D721Med (cell line): ENCODE measurements around the gene FGD2.

Source experiments
- DNase-seq: peaks from one replicate; pipeline ENCODE4 v3.0.0; 2011; ENCODE audit warnings: low spot score; ENCODE audit not compliant: insufficient read length
- FAIRE-seq: peaks from 2 replicates; lab custom pipeline; 2011; peaks lifted over from hg19 to GRCh38; lab: Jason Lieb, UNC
- CTCF ChIP-seq: IDR thresholded peaks from 2 replicates; pipeline ENCODE4 v1.5.1; 2012; ENCODE audit warnings: mild to moderate bottlenecking, control low read depth; ENCODE audit not compliant: insufficient read depth; ENCODE audit errors: missing control alignments

The FGD2 gene

GRCh38 chr6:37022135-37022863 is 16.8 kb downstream of the FGD2 start:
- no peak for DNase-seq
- TF ChIP-seq CTCF = no peak
- FAIRE-seq = no peak

GRCh38 chr6:37024656-37025337 is 19.3 kb downstream of the FGD2 start:
- no peak for FAIRE-seq
- TF ChIP-seq CTCF = no peak
- no peak for DNase-seq

GRCh38 chr6:37025621-37026466 is 20.4 kb downstream of the FGD2 start:
- TF ChIP-seq CTCF = no peak
- DNase-seq (no peak), FAIRE-seq (no peak)

GRCh38 chr6:37027036-37027720 is 21.7 kb downstream of the FGD2 start:
- DNase-seq (no peak), FAIRE-seq (no peak)
- no peak for TF ChIP-seq CTCF

- TF ChIP-seq CTCF = no peak
- DNase-seq = no peak
- FAIRE-seq = no peak
These were observed 22.5 kb downstream of the FGD2 start for GRCh38 chr6:37027811-37028469.

- peak; percentile 60 for TF ChIP-seq CTCF
- DNase-seq (peak; percentile 66), FAIRE-seq (no peak)
These were observed 24.0 kb downstream of the FGD2 start for GRCh38 chr6:37029249-37029971.
